ENCODE results near the gene CNOT4.

CNOT4 gene

DNA sequence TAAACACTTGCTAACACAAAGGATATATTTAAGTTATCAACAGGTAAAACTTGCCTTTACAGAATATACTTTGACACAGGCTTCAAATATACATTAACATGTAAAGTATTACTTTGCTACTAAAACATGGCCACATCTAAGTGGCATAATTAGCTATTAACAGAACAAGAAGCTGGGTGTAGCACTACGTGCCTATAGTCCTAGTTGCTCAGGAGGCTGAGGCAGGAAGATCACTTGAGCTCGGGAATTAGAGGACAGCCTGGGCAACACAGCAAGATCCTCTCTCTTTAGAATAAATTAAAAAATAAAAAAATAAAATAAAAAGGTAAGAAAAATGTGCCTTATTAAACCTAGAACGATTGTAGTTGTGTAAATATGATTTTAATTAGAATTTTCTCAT lies 106.6 kb downstream of the CNOT4 start:
- DNase-seq (ENCODE audit: low read depth in 2 of 2), result no peak

- no peak for DNase-seq (ENCODE audit: low read depth in 2 of 2)
These were observed 112.2 kb downstream of the CNOT4 start for GRCh38 chr7:135397689-135398088.

DNA sequence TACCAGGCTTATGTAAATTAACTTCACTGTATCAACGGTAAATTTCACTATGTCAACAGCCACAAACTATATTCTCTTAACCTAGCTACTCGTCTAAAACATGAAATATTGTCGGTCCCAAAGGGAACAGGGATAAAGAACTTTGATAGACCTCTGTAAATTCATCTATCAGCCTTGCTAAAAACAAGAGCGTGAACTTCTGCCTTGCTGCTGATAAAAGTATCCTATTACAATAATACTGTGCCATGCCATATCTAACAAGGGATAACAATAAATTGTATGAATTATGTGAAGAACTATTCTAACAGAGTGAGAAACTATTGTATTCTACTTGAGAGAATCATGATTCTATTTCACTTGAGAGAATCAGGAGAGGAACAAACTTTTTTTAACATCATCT lies 117.2 kb downstream of the CNOT4 start:
- DNase-seq (ENCODE audit: low read depth in 2 of 2), result no peak

DNA sequence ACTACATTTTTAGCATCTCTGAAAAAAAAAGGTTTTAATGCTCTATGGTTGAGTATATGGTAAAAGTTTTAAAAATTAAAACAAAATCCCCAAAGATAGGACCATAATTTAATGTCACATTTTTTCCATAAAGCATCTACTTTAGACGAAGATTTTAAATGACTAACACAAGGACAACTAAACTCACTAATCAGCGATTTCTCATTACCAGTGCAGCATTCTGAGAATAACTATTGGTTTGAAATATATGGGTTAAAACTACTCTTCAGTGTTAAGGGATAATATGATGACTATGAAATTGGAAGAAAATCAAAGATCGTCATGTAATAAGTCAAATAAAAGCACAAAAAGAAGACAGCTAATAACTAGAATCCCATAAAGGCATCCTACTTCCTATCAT lies 118.4 kb downstream of the CNOT4 start:
- no peak for DNase-seq (ENCODE audit: low read depth in 2 of 2)

DNA sequence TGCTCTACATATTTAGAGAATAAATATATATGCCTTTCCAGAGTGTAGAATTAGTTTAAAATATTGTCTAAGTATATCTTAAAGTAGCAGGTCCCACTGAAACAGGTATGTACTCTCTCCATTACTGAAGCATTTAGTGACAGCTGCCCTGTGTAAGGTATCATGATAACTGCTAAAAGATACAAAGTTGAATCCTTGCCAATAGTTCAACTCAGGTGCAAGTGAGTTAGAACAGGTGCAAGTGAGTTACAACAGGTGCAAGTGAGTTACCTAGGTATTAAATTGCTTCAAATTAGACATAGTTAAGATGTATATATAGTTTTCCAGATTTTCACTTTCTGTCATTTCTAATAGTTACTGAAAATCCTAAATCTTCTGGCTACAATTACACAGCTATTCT lies 119.1 kb downstream of the CNOT4 start:
- no peak for DNase-seq (ENCODE audit: low read depth in 2 of 2)

DNA sequence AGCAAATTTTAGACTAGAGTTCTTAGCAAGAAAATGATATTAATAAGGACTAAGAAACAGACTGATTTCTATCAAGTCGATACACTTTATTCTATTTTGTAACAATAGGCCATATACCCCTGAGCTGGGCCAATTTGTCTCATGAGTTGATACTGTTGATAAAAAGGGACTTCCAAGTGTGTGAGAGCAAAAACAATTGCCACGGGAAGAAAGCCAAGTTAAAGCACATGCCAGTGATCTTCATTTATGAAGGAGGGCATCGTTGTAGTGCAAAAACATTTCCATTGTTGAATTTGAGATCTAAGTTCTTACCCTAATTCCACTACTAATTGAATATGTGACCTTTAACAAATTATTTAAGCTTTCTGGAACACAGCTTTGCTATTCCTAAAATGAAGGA lies 119.9 kb downstream of the CNOT4 start:
- DNase-seq (ENCODE audit: low read depth in 2 of 2), result no peak

DNA sequence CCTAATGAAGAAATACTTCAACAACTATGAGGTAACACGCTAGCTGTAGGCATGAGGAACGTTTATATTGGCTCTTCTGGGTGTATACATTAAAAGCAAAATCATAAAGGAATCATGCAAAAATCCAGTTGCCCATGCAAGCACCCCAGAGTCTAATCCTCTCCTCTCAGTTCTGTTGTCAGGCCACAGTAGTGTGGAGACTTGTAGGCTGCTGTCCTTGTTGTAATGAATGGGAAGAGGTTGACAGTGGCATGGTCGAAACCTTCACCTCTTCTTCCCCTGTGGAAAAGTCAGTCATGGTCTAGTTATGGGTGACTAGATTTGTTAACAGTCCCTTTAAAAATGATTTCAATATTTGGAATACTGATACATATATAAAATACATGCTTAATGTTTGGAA lies 121.3 kb downstream of the CNOT4 start:
- DNase-seq (ENCODE audit: low read depth in 2 of 2), result no peak

DNA sequence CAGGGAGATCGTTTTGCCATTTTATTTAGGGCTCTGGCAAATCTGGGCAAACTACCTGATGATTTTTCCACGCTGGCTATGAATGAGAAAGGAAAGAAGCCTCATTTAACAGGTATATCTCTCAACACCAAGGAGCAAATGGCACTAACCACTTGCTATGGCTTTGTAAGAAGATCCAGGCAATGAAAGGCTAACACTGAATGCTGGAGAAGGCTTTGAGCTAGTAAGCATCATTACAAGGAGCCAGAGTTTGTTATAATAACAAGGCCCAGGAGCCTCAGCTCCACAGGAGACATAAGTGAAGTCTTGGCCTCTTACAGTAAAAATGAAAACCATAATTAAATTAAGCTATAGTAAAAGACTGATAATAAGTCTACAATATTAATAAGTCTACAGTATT lies 123.1 kb downstream of the CNOT4 start:
- DNase-seq (ENCODE audit: low read depth in 2 of 2), result no peak

- DNase-seq (ENCODE audit: low read depth in 2 of 2), result no peak
These were observed 123.7 kb downstream of the CNOT4 start for GRCh38 chr7:135386181-135386580.

DNA sequence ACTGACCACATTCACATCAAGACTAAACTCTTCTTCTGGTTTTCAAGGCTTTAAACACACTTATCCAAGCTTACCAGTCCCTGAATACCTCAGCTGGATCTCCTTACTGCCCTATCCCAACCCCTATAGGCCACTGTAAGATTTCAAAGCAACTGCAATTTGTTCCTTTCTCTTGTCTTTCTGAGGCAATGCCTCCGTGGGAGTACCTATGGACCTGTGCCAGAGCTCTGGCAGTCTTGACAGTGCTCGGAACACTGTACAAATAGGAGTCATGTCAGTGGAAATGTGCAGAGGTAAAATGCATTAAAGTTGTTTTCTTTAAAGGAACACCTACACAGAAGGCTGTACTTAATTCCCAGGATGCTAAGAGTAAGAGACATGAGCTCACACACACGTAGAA lies 124.7 kb downstream of the CNOT4 start:
- no peak for DNase-seq (ENCODE audit: low read depth in 2 of 2)

DNA sequence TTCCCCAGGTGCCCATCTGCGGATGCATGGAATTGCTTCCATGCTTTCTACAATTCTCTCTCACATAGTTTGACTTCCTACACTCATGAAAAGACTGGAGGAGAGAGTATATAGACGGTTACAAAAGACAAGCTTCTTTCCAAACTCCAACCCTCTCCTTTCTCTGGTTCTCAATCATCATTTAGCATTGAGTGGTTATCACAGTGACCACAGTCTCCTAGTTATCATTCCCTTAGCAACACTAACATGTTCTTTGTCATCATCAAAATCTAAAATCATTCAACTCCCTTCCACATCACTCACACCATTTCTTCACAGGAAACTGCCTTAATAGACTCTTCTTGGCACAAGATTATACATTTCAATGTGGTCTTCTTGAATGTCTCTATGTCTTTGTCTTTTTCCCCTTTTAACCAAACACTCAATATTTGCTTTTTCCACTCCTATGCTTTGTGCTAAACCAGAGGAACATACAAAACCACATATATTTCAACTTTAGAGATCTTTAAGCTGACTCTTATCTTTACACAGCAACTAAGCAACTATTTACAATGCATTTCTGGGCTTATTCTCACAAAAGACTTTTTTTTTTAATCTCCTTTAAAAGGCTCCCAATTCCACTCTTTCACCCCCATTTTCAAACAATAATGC lies 126.3 kb downstream of the CNOT4 start:
- no peak for DNase-seq (ENCODE audit: low read depth in 2 of 2)

GRCh38 chr7:135382173-135382572 lies 127.7 kb downstream of the CNOT4 start:
- DNase-seq (ENCODE audit: low read depth in 2 of 2), result no peak

DNA sequence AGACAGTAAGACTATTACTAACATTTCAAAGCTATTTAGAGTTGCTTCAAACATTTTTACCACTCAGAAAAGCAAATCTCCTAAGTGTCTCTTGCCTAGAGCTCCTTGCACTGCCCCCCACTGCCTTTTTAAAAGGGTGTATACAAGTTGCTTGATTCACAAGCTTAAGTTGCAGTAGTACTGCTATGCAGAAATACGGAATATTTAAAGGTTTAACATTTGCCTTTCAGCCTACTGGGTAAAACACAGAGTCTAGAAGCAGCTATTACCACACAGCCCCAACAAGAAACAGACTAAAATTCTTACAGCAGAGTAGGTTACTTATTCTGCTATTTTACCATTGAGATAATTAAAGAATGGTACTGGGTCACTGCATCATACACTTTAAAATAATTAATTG lies 128.5 kb downstream of the CNOT4 start:
- no peak for DNase-seq (ENCODE audit: low read depth in 2 of 2)

- no peak for DNase-seq (ENCODE audit: low read depth in 2 of 2)
These were observed 129.6 kb downstream of the CNOT4 start for GRCh38 chr7:135380351-135380750.

DNA sequence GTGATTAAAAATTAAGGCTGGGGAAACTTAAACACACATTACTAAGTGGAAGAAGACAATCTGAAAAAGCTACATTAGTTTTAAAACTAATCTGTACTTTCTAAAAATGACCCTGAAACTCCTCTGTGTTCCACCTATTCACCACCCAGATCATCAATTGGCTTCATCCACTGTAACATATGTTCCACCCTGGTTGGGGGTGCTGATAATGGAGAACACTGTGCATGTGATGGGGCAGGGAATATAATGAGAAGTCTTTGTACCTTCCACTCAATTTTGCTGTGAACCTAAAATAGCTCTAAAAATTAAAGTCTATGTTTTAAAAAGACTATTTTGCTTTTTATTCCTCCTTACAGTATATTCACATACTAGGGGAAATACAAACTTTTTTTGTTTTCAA lies 132.7 kb downstream of the CNOT4 start:
- DNase-seq (ENCODE audit: low read depth in 2 of 2), result no peak

GRCh38 chr7:135375908-135376699 lies 133.8 kb downstream of the CNOT4 start:
- DNase-seq (ENCODE audit: low read depth in 2 of 2), result no peak

DNA sequence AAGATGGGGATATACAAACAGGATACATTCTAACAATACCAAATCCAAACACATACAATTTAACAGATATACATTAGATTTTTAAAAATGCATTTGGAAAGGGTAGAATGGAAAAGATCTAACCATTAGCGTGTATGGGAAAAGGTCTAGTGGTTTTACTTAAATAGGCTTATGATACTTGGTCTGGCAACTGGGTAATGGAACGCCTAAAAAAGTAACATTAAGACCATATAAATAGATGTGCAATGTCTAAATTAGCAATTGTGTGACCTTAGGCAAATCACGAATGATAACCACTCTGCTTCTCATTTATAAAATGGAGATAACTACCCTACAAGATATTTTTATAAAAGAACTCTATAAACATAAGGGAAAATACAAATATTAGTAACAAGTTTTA lies 135.2 kb downstream of the CNOT4 start:
- DNase-seq (ENCODE audit: low read depth in 2 of 2), result no peak

- no peak for DNase-seq (ENCODE audit: low read depth in 2 of 2)
These were observed 137.7 kb downstream of the CNOT4 start for GRCh38 chr7:135372222-135372621.

DNA sequence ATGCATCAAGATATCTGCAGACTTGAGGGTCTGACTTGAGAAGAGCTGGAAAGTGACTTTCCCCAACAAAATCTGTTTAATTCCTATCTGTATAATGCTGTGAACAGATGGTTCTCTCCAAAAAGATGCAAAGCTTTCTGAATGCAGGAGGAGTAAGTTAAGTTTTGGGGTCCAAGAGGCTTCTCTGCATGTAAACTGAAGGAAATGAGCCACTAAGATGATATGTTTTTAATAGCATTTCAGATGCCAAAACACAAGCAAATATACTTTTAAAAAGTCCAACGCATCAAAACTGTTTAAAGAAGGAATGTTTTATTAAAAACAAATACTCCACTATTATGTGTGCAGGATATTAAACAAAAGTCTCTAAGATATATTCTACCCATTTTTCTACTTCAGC lies 139.2 kb downstream of the CNOT4 start:
- DNase-seq (ENCODE audit: low read depth in 2 of 2), result no peak

- DNase-seq (ENCODE audit: low read depth in 2 of 2), result no peak
These were observed 140.5 kb downstream of the CNOT4 start for GRCh38 chr7:135369405-135369804.

GRCh38 chr7:135368416-135369186 lies 141.3 kb downstream of the CNOT4 start:
- DNase-seq (ENCODE audit: low read depth in 2 of 2), result no peak

DNA sequence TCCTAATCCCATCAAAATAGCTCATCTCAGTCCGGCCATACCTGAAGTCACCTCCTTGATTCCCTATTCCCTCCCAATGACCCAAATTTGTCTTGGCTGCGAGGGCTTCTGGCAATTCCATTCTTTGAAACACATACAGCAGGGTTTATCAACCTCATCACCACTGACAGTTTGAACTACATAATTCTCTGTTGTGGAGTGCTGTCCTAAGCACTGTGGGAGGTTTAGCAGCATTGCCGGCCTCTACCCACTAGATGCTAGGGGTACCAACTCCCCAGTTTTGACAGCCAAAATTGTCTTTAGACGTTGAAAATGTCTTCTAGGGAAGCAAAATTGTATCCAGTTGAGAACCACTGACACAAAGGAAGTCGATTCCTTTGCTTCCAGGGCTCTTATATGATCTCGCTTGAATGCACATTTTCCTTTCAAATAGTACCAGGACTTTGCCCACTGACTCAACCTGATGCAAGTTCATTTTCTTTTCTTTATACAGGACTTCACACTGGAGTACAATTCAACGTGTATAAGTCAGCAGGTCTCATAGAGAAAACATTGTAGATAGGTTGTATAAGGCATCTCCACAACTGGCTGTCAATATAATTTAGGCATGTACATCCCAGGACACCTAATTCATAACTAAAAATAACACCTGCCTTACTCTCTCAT lies 142.9 kb downstream of the CNOT4 start:
- no peak for DNase-seq (ENCODE audit: low read depth in 2 of 2)
